HepG2 (cell line): Measurements from ENCODE around the gene KAZN. TPM values are rescaled to one million over a fixed set of nuclear protein-coding genes. Genes with fewer than 3 reads are reported as not detected.
A peak's percentile ranks its signal among the peaks of the same experiment; 100 is the strongest.

Source experiments
- ATAC-seq: fragments of 200-7000 bp; cut with Tn5 transposase; 3 replicates; pipeline ENCODE4 v1.9.1; 2020; ENCODE audit warnings: mild to moderate bottlenecking, moderate library complexity
- BruUV-seq: library from RNA; stranded (reverse); fragments of 400-500 nt; replicated peaks from 2 replicates; lab custom pipeline; 2021; lab: Mats Ljungman, UMichigan
- CTCF ChIA-PET: fragments of 300-600 bp; formaldehyde crosslinking; extraction: SDS; loops from one replicate; lab custom pipeline; 2021; ENCODE audit warnings: low total read pairs, inconsistent platforms, low intra/inter-chr PET ratio; lab: Yijun Ruan, JAX
- POLR2A ChIA-PET: fragments of 350-600 bp; sonication (Branson Sonifier 250); formaldehyde crosslinking; loops from one replicate; lab custom pipeline; 2020; ENCODE audit warnings: antibody characterized with exemption, inconsistent platforms; lab: Yijun Ruan, JAX
- DNase-seq: peaks from one replicate; pipeline ENCODE4 v3.0.0-alpha.2; 2015; ENCODE audit warnings: low spot score
- FAIRE-seq: peaks from 3 replicates; lab custom pipeline; 2011; peaks lifted over from hg19 to GRCh38; lab: Jason Lieb, UNC
- H2AFZ ChIP-seq: one replicate; pipeline ENCODE4 v1.6.1; 2011; ENCODE audit warnings: low read length, inconsistent platforms
- H3K27ac ChIP-seq: fragments of 300-600 bp; 3 replicates; pipeline ENCODE4 v1.8.0; 2011; ENCODE audit warnings: mixed run types, mild to moderate bottlenecking, mixed read lengths, low read length, inconsistent platforms; ENCODE audit not compliant: insufficient read depth; ENCODE audit errors: extremely low read length
- H3K27me3 ChIP-seq, 2 experiments: fragments of 200-600 bp in 1 of 2; 2 replicates in 1 of 2; 3 replicates in 1 of 2; pipeline versions ENCODE4 v1.6.0 to v1.8.0; 2011; ENCODE audit warnings: low read length in 2 of 2, mild to moderate bottlenecking in 2 of 2, moderate library complexity in 2 of 2, inconsistent platforms in 1 of 2; ENCODE audit not compliant: insufficient read depth in 2 of 2, control insufficient read depth in 1 of 2
- H3K36me3 ChIP-seq, 2 experiments: fragments of 200-600 bp in 1 of 2; replicated peaks in 1 of 2; 2 replicates in 1 of 2; 3 replicates in 1 of 2; pipeline versions ENCODE4 v1.5.1 to v1.8.0; 2011; ENCODE audit warnings: low read length in 2 of 2, inconsistent platforms in 1 of 2; ENCODE audit not compliant: insufficient read depth in 2 of 2, control insufficient read depth in 1 of 2
- H3K4me1 ChIP-seq: 2 replicates; pipeline ENCODE4 v1.5.1; 2012; ENCODE audit warnings: low read length, inconsistent platforms; ENCODE audit not compliant: insufficient read depth
- H3K4me2 ChIP-seq: 2 replicates; pipeline ENCODE4 v1.6.0; 2011; ENCODE audit warnings: low read depth, low read length, inconsistent platforms
- H3K4me3 ChIP-seq, 3 experiments: fragments of 200-600 bp in 1 of 3; sonication (generic), shearing (Covaris generic) in 1 of 3; replicated peaks in 1 of 3; 2 replicates each; pipeline ENCODE4 v1.5.1; 2011 to 2016; ENCODE audit warnings: low read length in 3 of 3, inconsistent platforms in 2 of 3, low read depth in 2 of 3, mild to moderate bottlenecking in 2 of 3, control low read depth in 1 of 3, mixed read lengths in 1 of 3; ENCODE audit not compliant: insufficient read depth in 1 of 3
- H3K79me2 ChIP-seq: one replicate; pipeline ENCODE4 v1.6.1; 2011; ENCODE audit warnings: low read length, inconsistent platforms; ENCODE audit not compliant: insufficient read depth
- H3K9ac ChIP-seq: 2 replicates; pipeline ENCODE4 v1.6.0; 2011; ENCODE audit warnings: mild to moderate bottlenecking, low read depth, low read length, inconsistent platforms; ENCODE audit not compliant: insufficient read depth
- H3K9me3 ChIP-seq: 2 replicates; pipeline ENCODE4 v1.5.1; 2012; ENCODE audit warnings: mild to moderate bottlenecking, low read length
- H4K20me1 ChIP-seq: 2 replicates; pipeline ENCODE4 v1.6.0; 2011; ENCODE audit warnings: inconsistent platforms, mild to moderate bottlenecking, low read length, moderate library complexity; ENCODE audit not compliant: insufficient read depth
- ADNP ChIP-seq: sonication (generic); formaldehyde crosslinking; IDR thresholded peaks from 2 replicates; pipeline ENCODE4 v1.4.0; 2020; ENCODE audit warnings: missing genetic modification reagents
- KDM1A ChIP-seq: IDR thresholded peaks from 2 replicates; pipeline ENCODE4 v1.6.1; 2016; ENCODE audit warnings: missing compliant biosample characterization
- MAFF ChIP-seq: IDR thresholded peaks from 2 replicates; pipeline ENCODE4 v1.6.1; 2011; ENCODE audit warnings: low read depth, low read length, improper control_type of control experiment
- NBN ChIP-seq: fragments of 450-650 bp; conservative IDR thresholded peaks from 2 replicates; pipeline ENCODE4 v1.6.1; 2017
- RAD51 ChIP-seq: fragments of 450-650 bp; IDR thresholded peaks from 2 replicates; pipeline ENCODE4 v1.6.1; 2016; ENCODE audit warnings: borderline replicate concordance
- RCOR2 ChIP-seq: IDR thresholded peaks from 2 replicates; pipeline ENCODE4 v1.6.1; 2016; ENCODE audit warnings: missing biosample characterization, missing genetic modification reagents
- ZBTB7B ChIP-seq: sonication (generic); formaldehyde crosslinking; IDR thresholded peaks from 2 replicates; pipeline ENCODE4 v1.4.0; 2020; ENCODE audit warnings: missing genetic modification reagents
- ZMYM3 ChIP-seq: sonication (generic); formaldehyde crosslinking; IDR thresholded peaks from 2 replicates; pipeline ENCODE4 v1.5.1; 2020; ENCODE audit warnings: mild to moderate bottlenecking, missing genetic modification reagents
- ZNF747 ChIP-seq: sonication (generic); formaldehyde crosslinking; IDR thresholded peaks from 2 replicates; pipeline ENCODE4 v1.8.1; 2023; ENCODE audit warnings: missing genetic modification reagents, mild to moderate bottlenecking, borderline replicate concordance
- ZNF768 ChIP-seq: sonication (generic); formaldehyde crosslinking; IDR thresholded peaks from 2 replicates; pipeline ENCODE4 v1.4.0; 2020; ENCODE audit warnings: missing genetic modification reagents
- WGBS: methylation state at CpG from one replicate; pipeline ENCODE4 v1.1.6; 2017; ENCODE audit warnings: low lambda C conversion rate; 5-methylcytosine and 5-hydroxymethylcytosine counted together
- in situ Hi-C: cut with HindIII; loops from 2 replicates; pipeline ENCODE4 v1.10.0; 2017; ENCODE audit warnings: low pct_unique_long_range_greater_than_20kb; ENCODE audit not compliant: extremely low pct_ligation_motif_present
- intact Hi-C: fragments of 100-400 bp; cut with micrococcal nuclease; formaldehyde crosslinking; loops from one replicate; pipeline ENCODE4 v1.10.0; 2022; ENCODE audit not compliant: unreplicated experiment
- polyA plus RNA-seq, 8 experiments: library from polyadenylated mRNA; depleted of rRNA in 3 of 8; stranded (reverse) in 7 of 8; unstranded in 1 of 8; fragments of >200 nt; fragmentation: Illumina TruSeq in 4 of 8; extraction: Trizol in 4 of 8; gene quantifications; 2 replicates each; pipeline versions ENCODE4 v1.2.1 to v1.2.3, GENCODE V29; 2011 to 2016; ENCODE audit warnings: low read depth in 4 of 8, missing spikeins in 1 of 8, mixed read lengths in 1 of 8; ENCODE audit not compliant: insufficient read depth in 1 of 8
- total RNA-seq, 5 experiments: library from RNA; depleted of rRNA; stranded (reverse); fragments of >200 nt; fragmentation: Illumina TruSeq; extraction: Trizol; gene quantifications; 2 replicates each; pipeline ENCODE4 v1.2.3, GENCODE V29; 2016; ENCODE audit warnings: low read depth in 1 of 5
- TF ChIP-seq, protein P1 (sequence below): sonication (generic); formaldehyde crosslinking; IDR thresholded peaks from 2 replicates; pipeline ENCODE4 v1.5.1; 2020; ENCODE audit warnings: missing genetic modification reagents, mild to moderate bottlenecking, borderline replicate concordance
- TF ChIP-seq, protein P2 (sequence below): sonication (generic); formaldehyde crosslinking; IDR thresholded peaks from 2 replicates; pipeline ENCODE4 v1.5.0; 2020; ENCODE audit warnings: mild to moderate bottlenecking, missing genetic modification reagents
- TF ChIP-seq, protein P3 (sequence below): sonication (generic); formaldehyde crosslinking; IDR thresholded peaks from 2 replicates; pipeline ENCODE4 v1.8.0; 2022; ENCODE audit warnings: mild to moderate bottlenecking, missing genetic modification reagents, borderline replicate concordance
- TF ChIP-seq, protein P4 (sequence below): sonication (generic); formaldehyde crosslinking; IDR thresholded peaks from 2 replicates; pipeline ENCODE4 v1.8.1; 2022; ENCODE audit warnings: mild to moderate bottlenecking, missing genetic modification reagents
- TF ChIP-seq, protein P5 (sequence below): sonication (generic); formaldehyde crosslinking; IDR thresholded peaks from 2 replicates; pipeline ENCODE4 v1.4.0; 2020; ENCODE audit warnings: missing genetic modification reagents
- TF ChIP-seq, protein P6 (sequence below): IDR thresholded peaks from 2 replicates; pipeline ENCODE4 v1.6.1; 2016; ENCODE audit warnings: mild to moderate bottlenecking, missing biosample characterization, missing genetic modification reagents

KAZN gene
- total and polyA plus RNA-seq, 2 of the 13 experiments (the other 11 are each of a cell fraction or from before 2014, with no cell fraction given) = 10.4 to 13.5 TPM

DNA sequence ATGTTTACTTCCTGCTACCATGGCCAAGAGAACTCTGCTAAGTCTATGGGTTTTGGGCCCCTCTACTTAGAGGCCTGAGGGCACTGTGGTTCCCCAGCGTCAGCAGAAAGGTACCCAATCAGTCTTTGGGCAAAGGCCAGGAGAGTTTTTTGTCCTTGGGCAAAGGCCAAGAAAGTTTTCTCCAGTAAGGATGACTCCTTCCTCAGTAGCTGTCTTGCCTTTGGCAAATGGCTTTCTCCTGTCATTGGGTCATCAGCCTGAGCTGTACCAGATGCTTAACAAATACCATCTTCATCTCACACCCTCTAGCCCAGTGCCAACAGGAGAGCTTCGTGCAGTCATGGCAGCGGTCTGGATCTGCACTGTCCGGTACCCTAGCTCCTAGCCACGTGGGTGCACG is 355.7 kb downstream of the KAZN start (continued):
- TF ChIP-seq, protein P1, sequence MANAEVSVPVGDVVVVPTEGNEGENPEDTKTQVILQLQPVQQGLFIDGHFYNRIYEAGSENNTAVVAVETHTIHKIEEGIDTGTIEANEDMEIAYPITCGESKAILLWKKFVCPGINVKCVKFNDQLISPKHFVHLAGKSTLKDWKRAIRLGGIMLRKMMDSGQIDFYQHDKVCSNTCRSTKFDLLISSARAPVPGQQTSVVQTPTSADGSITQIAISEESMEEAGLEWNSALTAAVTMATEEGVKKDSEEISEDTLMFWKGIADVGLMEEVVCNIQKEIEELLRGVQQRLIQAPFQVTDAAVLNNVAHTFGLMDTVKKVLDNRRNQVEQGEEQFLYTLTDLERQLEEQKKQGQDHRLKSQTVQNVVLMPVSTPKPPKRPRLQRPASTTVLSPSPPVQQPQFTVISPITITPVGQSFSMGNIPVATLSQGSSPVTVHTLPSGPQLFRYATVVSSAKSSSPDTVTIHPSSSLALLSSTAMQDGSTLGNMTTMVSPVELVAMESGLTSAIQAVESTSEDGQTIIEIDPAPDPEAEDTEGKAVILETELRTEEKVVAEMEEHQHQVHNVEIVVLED (CRISPR knock-in tag) = no peak
- TF ChIP-seq NBN (no peak), RAD51 (no peak)

DNA sequence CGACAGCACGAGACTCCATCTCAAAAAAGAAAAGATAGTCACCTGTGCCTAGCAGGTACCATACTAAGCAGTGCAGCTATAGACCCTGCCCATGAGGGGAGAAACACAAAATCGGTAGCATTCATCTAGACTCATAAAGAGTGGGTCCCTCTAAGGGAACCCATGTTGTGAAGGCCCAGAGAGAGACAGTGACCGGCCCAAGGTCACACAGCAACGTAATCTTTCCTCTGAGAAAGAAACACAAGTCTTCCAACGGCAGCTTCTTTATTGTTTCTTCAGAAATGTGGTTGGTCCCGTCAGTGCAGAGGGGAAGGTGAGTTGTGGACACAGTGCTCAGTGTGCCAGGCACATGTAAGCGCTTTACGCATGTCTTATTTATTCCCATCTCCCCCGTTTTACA is 356.4 kb downstream of the KAZN start:
- TF ChIP-seq ADNP (CRISPR knock-in tag) = no peak
- no peak for TF ChIP-seq ZBTB7B (CRISPR knock-in tag)
- TF ChIP-seq ZNF768 = peak; percentile 89
- peak; percentile 29; the same call in 1 of the 2 replicates for TF ChIP-seq KDM1A (CRISPR knock-in tag)
- TF ChIP-seq, protein P2, sequence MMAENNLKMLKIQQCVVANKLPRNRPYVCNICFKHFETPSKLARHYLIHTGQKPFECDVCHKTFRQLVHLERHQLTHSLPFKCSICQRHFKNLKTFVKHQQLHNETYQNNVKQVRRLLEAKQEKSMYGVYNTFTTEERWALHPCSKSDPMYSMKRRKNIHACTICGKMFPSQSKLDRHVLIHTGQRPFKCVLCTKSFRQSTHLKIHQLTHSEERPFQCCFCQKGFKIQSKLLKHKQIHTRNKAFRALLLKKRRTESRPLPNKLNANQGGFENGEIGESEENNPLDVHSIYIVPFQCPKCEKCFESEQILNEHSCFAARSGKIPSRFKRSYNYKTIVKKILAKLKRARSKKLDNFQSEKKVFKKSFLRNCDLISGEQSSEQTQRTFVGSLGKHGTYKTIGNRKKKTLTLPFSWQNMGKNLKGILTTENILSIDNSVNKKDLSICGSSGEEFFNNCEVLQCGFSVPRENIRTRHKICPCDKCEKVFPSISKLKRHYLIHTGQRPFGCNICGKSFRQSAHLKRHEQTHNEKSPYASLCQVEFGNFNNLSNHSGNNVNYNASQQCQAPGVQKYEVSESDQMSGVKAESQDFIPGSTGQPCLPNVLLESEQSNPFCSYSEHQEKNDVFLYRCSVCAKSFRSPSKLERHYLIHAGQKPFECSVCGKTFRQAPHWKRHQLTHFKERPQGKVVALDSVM (CRISPR knock-in tag) = no peak
- TF ChIP-seq, protein P3, sequence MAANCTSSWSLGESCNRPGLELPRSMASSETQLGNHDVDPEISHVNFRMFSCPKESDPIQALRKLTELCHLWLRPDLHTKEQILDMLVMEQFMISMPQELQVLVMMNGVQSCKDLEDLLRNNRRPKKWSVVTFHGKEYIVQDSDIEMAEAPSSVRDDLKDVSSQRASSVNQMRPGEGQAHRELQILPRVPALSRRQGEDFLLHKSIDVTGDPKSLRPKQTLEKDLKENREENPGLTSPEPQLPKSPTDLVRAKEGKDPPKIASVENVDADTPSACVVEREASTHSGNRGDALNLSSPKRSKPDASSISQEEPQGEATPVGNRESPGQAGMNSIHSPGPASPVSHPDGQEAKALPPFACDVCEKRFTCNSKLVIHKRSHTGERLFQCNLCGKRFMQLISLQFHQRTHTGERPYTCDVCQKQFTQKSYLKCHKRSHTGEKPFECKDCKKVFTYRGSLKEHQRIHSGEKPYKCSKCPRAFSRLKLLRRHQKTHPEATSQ (CRISPR knock-in tag) = no peak
- peak; percentile 16 for TF ChIP-seq ZMYM3
- TF ChIP-seq, protein P4, sequence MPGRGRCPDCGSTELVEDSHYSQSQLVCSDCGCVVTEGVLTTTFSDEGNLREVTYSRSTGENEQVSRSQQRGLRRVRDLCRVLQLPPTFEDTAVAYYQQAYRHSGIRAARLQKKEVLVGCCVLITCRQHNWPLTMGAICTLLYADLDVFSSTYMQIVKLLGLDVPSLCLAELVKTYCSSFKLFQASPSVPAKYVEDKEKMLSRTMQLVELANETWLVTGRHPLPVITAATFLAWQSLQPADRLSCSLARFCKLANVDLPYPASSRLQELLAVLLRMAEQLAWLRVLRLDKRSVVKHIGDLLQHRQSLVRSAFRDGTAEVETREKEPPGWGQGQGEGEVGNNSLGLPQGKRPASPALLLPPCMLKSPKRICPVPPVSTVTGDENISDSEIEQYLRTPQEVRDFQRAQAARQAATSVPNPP (CRISPR knock-in tag) = no peak
- TF ChIP-seq, protein P5, sequence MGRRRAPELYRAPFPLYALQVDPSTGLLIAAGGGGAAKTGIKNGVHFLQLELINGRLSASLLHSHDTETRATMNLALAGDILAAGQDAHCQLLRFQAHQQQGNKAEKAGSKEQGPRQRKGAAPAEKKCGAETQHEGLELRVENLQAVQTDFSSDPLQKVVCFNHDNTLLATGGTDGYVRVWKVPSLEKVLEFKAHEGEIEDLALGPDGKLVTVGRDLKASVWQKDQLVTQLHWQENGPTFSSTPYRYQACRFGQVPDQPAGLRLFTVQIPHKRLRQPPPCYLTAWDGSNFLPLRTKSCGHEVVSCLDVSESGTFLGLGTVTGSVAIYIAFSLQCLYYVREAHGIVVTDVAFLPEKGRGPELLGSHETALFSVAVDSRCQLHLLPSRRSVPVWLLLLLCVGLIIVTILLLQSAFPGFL (CRISPR knock-in tag) = no peak
- TF ChIP-seq RCOR2 (CRISPR knock-in tag) = no peak
- TF ChIP-seq ZNF747 (CRISPR knock-in tag) = no peak
- TF ChIP-seq MAFF = no peak
- TF ChIP-seq, protein P6, sequence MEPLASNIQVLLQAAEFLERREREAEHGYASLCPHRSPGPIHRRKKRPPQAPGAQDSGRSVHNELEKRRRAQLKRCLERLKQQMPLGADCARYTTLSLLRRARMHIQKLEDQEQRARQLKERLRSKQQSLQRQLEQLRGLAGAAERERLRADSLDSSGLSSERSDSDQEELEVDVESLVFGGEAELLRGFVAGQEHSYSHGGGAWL (CRISPR knock-in tag) = no peak
- H3K9ac ChIP-seq = no peak overlapping the region; the same call in 1 of the 2 replicates
- 91% methylated on average over 10 of the region's 10 CpGs for WGBS
- DNase-seq (no peak), ATAC-seq (no peak), FAIRE-seq (no peak)
- no peak overlapping the region for H3K4me3 ChIP-seq
- no peaks in the 10 kb centered on the region for H4K20me1 ChIP-seq
- H3K27ac ChIP-seq = peak overlapping the region; percentile 66
- CTCF ChIA-PET = no interaction called here
- no peak overlapping the region for H3K4me2 ChIP-seq
- peaks cover 5% of the 10 kb centered on the region; the same call in 1 of the 2 replicates for H3K9me3 ChIP-seq
- H3K4me1 ChIP-seq = peaks cover 90% of the 10 kb centered on the region
- H2AFZ ChIP-seq = no peak overlapping the region
- H3K79me2 ChIP-seq = peaks cover 43% of the 10 kb centered on the region
- intact Hi-C loops = no loop called here
- H3K36me3 ChIP-seq = peaks cover 0 to 5% of the 10 kb centered on the region in 2 experiments; a peak in 4 of 5 replicates
- POLR2A ChIA-PET = interaction anchor here (7.0 kb wide), 1 partner anchor 14 kb away, joined by 109 read pairs; no protein-coding TSS in a partner anchor
- no peaks in the 10 kb centered on the region for H3K27me3 ChIP-seq
- in situ Hi-C loops = no loop called here
- BruUV-seq = no TSS peak
